SK-N-DZ (cell line): ENCODE data around the gene GLIPR1.
"Not testable (repeated sequence)": the region's sequence is repeated elsewhere in the genome, so short reads cannot be mapped to it uniquely, and the experiment has no call there.

ENCODE experiments used
- DNase-seq: peaks from one replicate; pipeline ENCODE4 v3.0.0-alpha.2; 2015; ENCODE audit warnings: low spot score

Gene GLIPR1

DNA sequence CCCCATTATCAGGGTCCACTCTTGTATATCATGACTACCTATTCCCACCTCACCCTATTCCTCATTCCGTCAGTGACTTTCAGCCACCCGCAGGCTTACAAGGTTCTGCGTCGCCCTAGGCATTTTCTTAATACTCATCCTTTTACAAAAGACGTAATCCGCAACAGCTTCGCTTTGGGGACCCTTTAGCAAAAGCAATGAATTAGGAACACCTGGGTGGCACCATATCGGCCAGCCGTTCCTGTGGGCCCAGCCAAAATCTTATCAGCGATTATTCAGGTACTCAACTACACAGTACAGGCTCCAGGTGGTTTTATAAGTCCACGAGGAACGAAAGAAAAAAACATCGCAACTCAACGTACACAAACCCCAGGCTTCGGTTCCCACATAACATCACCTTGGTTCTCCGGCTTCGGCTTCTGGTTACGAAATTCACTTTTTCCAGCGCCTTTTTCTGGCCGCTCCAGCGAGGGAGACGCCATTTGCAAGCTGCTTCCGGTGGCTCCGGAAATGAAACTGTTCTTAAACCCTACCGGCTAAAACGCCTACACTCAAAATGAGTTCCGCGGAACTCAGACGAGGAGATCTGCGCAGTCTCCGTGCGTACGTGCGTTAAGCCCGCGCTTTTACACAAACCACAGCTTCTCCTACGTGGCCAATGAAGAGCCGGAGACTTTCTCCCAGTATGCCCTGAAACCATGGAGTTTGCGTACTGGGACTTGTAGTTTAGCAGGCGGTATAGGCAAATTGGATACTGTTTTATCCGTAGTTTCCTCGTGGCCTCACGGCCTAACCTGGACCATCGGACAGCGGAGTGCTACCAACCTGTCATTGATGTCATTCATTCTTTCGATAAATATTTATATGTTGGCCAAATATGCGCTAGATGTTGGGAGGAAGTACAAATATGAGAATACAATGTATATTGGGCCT is 30.8 kb downstream of the GLIPR1 start, which contains the start of gene KRR1:
Gene KRR1 (minus strand): TSS at position 494 of the 933 bp plus-strand sequence. CDS start 12 bp downstream, at position 482.
- peak; percentile 99 for DNase-seq

DNA sequence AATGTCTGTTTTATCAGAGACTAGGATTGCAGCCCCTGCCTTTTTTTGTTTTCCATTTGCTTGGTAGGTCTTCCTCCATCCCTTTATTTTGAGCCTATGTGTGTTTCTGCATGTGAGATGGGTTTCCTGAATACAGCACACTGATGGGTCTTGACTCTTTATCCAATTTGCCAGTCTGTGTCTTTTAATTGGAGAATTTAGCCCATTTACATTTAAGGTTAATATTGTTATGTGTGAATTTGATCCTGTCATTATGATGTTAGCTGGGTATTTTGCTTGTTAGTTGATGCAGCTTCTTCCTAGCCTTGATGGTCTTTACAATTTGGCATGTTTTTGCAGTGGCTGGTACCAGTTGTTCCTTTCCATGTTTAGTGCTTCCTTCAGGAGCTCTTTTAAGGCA is 40.7 kb downstream of the GLIPR1 start:
- not testable (repeated sequence) for DNase-seq

DNA sequence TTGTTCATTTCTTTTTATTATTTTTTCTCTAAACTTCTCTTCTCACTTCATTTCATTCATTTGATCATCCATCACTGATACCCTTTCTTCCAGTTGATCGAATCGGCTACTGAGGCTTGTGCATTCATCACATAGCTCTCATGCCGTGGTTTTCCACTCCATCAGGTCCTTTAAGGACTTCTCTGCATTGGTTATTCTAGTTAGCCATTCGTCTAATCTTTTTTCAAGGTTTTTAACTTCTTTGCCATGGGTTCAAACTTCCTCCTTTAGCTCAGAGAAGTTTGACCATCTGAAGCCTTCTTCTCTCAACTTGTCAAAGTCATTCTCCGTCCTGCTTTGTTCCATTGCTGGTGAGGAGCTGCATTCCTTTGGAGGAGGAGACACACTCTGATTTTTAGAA is 41.6 kb downstream of the GLIPR1 start:
- DNase-seq = not testable (repeated sequence)

DNA sequence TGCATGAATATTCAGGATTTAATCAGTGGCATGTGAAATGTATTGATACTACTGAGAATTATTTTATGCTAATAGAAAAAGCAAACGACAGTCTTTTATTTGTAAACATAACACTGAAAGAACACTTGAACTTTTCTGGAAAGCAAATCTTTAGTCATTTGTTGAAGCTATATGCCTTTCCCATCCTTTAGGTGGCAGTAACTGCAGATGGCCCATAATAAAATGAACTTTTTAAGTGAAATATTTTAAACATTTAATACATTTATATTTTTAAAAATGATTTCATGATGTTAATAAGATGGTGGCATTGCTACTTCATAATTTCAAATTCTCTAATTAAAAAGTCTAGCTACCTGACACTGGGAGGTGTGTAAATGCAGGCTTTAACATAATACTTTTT is 44.7 kb downstream of the GLIPR1 start:
- DNase-seq = no peak

DNA sequence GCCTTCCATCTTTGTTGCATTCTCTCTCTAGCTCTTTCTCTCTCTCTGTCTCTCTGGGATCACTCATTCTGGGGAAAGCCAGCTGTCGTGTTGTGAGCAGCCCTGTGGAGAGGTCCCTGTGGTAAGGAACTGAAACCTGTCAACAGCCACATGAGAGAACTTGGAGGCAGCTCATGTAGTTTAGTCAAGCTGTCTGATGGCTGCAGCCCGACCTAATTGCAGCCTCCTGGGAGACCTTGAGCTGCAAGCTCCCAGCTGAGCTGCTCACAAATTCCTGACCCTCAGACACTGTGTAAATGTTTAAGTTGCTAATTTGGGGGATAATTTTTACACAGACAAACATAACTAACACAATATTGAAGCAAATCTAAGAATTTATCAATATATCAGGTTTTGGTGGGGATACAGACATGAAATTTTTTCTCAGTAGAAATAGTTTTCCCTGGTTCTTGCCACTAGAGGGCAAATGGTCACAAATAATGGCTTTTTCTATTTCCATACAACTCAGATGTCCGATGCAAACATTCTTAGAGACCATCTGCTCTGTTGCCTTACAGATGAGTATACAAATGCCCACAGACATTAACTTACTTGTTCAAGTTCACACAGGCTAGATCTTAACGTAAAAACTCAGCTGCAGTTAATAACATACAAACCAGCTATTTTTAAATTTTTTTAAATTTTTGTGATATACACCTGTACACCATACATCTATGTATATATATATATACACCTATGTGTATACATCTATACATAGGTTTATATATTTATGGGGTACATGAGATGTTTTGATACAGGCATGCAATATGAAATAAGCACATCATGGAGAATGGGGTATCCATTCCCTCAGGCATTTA is 46.3 kb downstream of the GLIPR1 start:
- DNase-seq = peak; percentile 68

DNA sequence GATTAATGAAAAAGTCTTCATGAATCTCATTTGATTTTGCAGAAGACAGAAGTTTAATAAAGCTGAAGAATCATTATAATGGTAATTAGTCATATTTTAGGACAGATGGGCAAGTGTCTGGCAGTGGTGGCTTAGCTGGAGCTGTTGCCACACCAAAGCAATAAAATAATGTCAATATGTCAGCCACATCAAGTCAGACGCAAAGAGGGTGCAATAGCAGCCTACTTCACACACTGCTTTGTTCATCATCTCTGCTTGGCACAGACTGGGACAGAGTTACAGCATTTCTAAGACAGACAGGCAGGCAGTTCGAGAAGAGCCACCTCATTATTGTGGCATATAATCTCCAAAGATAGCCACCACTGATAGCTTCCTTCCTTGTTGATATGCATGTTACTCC is 47.7 kb downstream of the GLIPR1 start:
- no peak for DNase-seq

DNA sequence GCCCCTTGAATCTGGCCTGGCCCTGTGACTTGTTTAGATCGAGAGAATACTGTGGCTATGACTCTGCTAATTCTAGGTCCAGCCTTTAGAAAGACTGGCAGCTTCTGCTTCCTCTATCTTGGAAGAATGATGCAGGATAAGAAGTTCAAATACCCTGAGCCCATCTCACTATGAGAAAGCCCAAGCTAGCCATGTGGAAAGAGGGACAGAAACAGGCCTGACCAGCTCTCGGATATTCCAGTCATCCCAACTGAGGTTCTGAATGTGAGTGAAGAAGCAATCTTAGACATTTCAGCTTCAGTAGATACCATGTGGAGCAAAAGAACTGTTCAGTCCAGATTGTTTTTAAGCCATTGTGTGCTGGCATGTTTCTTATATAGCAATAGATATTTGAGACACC is 48.1 kb downstream of the GLIPR1 start:
- no peak for DNase-seq

DNA sequence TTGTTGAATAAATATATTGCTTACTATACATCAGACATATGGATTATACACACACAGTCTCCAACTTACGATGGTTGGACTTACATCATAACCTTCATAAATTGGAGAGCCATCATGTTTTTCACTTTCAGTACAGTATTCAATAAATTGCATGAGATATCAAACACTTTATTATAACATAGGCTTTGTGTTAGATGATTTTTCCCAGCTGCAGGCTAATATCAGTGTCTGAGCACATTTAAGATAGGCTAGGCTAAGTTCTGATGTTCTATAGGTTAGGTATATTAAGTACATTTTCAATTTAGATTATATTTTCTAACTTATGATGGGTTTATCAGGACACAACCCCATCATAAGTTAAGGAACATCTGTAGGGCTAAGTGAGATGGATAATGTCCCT is 48.8 kb downstream of the GLIPR1 start:
- DNase-seq = no peak

DNA sequence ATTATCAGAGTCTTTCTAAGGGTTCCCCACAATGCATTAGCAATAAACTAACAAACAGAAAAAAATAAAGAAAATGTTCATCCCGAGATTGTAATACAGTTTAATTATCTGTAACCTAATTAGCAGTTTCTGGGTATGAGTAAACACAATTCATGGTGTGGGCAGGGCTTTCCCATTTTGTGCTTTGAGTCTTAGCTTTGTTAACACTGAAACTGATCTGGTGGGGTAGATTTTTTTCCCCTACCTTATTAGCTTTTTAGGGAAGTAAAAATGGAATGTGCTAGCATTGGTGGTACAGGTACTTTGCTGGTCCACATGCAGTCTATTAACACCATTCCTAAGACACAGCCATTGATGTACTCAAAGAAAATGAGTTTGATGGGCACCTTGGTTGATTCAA is 49.3 kb downstream of the GLIPR1 start:
- no peak for DNase-seq

DNA sequence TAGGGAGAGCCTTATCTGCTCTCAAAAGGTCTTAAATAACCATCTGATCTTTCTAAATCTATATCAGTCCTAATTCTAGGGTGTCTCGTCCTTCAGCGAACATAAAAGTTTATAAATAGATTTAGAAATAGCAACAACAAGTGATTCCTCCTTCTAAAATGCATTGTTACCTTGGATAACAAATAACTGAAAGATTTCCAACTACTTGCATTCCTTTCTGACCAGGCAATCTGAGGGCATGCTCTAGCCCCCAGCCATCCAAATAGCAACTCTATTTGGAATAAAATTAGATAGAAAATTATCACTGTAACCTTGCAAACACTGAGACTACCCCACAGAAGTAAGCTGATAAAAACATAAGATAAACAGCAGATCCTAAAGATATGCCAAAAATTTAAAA is 52.7 kb downstream of the GLIPR1 start:
- DNase-seq = no peak

DNA sequence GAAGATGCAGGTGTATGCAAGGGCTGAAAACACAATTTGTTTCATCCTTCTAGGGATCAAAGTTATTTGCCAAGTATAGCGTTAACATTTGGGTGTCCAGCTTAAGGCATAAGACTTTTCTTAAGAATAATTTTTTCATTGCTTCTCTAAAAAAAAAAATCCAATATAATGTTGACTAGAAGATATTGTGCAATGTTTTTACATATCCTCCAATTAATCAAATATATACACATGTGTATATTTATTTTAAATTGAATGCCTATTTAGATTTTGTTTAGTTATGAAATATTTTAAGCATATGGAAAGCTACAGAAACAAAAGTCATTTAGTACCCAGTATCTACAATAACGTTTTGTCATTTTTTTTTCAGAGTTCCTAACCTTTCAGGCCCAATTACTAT is 59.3 kb downstream of the GLIPR1 start:
- no peak for DNase-seq

DNA sequence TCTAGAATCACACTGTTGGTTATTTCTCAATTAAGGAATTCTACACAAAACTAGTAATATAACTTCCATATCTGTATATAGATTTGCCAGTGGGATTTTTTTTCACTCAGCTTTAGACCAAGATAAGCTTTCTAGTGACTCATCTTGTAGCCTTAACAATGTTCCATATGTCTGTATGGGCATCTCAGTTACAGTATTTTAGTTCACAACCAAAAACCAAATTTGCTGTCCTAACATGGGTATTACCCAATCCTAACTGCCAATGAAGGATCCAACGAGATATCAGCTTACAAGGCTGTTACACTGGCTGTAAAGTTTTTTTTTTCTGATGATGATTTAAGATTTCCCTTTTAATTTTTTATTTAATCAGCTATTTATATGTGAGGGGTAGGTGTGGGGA is 62.4 kb downstream of the GLIPR1 start:
- no peak for DNase-seq

DNA sequence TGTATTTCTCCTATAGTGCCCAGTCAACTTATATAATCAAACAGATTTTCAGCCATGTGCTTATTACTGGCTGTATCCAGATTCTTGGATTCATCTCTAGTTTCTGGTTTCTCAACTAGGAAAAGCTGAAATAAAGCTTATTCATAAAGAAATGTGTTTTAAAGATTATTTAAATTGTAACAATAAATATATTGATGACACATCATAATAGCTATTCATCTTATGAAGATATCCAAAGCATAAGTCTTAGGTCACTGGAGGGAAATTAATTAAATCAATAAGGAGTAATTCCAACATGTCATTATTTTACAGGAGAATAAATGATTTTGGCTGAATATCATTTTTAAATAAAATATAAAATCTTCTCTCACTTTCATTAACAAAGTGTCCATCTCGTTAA is 63.0 kb downstream of the GLIPR1 start:
- no peak for DNase-seq

DNA sequence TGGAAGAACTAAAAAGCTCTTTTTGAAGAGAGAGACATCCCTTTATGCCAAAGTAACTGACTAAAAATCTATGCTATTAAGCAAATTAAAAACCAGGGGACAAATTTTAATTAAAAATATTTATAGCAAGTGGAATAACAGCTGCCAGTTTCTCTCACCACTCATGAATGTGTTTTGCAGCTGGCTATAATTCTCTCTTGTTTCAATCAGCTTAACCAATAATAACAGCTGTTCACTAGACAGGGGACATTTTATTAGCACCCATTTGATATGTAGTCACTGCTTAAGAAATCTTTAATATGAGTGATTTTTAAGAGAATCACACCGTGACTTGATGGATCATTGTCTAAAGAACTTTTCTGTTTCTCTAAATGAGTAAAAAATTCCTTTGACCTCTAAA is 65.1 kb downstream of the GLIPR1 start:
- no peak for DNase-seq

DNA sequence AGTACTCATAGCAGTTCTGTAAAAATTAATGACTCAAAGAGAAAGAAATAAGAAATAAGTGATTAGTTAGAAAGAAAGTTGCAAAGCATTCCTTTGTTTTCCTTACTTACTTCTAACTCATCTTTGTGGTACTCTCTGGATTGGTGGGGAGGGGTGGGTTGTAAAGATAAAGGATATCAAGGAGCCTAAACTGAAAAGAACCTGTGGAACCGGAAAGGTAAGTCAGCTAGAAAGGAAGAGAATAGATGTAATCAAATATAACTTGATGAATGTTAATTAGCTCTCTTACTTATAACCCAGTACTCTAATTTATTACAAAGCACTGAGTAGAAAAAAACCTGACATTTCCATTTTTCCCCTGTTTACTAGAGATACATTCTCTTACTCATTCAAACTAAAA is 68.3 kb downstream of the GLIPR1 start:
- DNase-seq = no peak

DNA sequence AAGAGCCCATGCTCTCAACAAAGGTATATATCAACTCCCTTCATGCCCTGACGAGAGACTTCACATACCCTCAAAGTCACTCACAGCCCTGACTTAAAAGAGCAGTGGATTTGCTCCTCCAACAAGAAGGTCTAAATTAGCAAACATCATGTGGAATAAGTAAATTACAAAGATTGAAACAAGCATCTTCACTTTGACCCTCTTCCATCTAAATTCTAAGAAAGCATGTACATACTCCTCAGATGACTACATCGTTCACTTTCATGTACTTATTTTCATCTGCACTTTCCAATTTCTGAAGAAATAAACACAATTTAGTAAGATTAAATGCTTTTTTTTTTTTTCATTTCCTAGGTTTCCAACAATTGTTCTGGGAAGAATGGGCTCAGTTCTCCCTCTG is 69.4 kb downstream of the GLIPR1 start:
- no peak for DNase-seq

DNA sequence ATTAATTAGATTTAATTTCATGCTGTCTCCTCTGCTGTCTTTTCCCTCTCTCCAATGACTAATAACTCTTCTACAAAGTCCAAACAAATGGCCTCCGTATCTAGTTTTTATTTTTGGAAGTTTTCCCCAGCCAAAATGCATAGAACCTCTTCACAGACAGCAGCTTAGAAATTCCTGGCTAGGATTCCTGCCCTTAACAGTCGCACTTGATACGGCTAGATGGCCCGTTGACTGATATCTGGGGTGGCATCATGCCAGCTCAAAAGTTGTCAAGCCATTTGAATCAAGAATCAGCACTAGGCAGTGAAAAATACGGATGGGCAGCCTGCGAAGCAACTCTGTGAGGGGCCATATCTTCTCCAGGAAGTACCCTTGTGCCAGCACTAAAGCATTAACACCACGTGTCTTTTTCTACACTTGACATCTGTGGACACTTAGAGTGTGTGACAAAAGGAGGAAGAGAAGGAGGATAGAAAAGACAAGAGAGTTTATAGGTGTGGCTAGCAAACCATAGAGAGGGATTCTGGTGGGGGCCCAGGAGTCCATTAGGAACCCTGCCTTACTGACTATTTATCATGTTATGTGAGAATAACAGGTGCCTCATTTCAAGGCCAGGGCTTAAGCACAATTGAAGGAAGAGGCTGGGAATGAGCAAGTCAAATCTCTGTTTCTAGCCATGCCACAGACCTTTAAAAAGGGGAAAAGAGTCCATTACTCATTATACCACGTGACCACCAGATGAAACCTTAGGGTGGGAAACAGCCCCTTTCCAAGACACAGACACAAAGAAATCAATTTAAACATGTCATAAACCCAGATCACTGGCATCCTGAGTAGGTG is 70.1 kb downstream of the GLIPR1 start:
- DNase-seq = no peak

DNA sequence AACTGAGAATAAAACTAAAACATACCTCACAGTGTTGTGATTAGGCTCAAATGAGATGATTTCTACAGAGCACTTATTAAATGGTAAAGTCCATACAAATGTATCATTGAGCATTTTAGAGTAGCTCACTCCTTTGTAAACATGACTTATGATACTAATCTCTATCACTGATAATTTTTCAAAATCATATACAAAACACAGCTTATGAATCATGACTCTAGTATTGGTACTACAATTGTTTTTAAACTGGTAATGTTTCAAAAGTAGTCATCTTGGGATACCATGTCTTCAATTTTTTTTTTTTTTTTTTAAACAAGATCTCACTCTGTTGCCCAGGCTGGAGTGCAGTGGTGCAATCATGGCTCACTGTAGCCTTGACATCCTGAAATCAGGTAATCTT is 70.9 kb downstream of the GLIPR1 start:
- DNase-seq = no peak

DNA sequence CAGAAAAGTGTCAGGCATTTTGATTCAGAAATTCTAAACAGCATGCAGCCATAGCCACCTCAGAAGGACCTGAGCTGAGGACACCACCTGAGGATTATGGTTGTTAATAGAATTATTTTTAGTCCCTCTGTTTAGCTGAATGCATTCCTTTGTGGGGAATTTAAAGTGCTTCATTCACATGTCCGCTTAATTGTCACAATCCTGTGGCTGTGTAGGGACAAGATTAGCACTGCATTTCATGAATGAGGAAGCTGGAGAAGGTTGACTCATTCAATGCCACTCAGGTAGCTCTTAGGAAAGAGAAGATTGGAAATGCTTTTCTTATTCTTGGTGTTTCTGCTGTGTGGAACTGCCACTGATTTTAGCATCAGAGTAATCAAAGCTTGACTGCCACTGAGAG is 72.8 kb downstream of the GLIPR1 start:
- no peak for DNase-seq
